Activated CD4-positive, alpha-beta T cell treated with anti-CD3 and anti-CD28 coated beads, Interleukin-2, amount 50 U/mL, for 1 hour (primary cell): Measurements from ENCODE around the gene APBA2.

Experiments
- DNase-seq: peaks from one replicate; pipeline ENCODE4 v3.0.0-alpha.2; 2020

Gene APBA2

GRCh38 chr15:29066310-29066709, 180.5 kb downstream of the APBA2 start:
- DNase-seq: no peak

- DNase-seq: no peak
These were observed 181.1 kb downstream of the APBA2 start for GRCh38 chr15:29066838-29067237.

DNA sequence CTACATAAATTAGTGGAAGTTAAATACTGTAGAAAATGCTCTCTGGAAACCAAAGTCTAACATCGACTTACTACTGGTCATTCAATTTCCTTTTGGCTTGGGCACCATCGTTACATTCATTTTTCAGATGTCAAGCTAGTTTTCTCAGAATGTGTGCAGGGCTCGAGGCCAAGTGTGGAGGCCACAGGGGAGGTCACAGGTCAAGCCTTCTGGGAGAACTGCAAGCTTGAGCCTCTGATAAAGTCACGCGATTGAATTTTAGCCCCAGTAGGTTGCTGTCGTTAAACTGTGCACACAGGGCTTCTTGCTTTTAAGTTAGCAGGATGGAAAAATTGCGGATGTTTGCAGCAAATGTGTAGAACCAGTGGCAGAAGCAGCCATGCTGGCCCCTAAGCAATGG, 182.2 kb downstream of the APBA2 start:
- no peak for DNase-seq

DNA sequence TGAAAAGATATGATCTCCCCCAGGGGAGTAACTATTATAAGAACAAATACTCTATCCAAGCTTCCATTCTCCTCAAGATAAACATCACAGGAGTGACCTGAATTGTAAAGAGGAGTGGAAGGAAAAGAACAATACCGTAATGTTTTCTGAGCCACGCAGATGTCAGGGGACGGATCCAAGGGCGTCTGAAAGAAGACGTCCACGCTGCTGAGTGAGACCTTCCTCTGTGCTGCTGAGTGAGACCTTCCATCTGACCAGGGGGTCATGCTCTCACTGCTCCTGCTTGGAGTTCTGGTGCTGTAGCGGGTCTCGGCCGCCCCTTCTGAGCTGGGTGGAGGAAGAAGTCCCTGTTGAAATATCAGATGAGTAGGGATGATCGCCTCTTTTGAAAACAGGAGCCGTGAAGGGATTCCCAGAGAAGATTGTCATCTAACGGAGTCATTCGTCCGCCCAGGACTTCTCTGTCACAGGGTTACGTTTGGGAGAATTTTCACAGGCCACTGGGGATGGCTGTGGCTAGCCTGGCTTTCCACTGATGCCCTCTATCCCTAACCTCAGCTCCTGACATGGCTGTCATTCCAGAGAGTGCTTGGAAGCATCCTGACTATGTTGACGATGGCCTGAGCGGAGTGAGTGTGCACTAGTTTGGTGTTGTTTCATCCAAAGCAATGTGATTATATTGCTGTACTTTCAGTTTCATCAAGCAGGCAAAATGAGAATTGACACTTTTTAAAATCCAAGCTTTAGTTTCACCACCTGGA, 184.9 kb downstream of the APBA2 start:
- no peak for DNase-seq

GRCh38 chr15:29071232-29071881, 185.6 kb downstream of the APBA2 start:
- no peak for DNase-seq

GRCh38 chr15:29071882-29072273, 186.1 kb downstream of the APBA2 start:
- DNase-seq: no peak

GRCh38 chr15:29072444-29072843, 186.7 kb downstream of the APBA2 start:
- DNase-seq: no peak

DNA sequence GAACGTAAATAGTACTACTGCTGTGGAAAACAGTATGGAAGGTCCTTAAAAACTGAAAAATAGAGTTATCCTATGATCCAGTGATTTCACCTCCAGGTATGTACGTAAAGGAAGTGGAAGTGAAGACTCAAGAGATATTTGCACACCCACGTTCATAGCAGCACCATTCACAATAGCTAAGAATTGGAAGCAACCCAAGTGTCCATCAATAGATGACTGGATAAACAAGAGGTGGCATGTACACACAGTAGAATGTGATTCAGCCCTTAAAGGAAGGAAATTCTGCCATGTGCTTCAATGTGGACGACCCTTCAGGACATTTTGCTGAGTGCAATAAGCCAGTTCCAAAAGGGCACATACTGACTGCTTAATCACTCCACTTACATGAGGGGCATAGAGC, 188.3 kb downstream of the APBA2 start:
- no peak for DNase-seq

DNA sequence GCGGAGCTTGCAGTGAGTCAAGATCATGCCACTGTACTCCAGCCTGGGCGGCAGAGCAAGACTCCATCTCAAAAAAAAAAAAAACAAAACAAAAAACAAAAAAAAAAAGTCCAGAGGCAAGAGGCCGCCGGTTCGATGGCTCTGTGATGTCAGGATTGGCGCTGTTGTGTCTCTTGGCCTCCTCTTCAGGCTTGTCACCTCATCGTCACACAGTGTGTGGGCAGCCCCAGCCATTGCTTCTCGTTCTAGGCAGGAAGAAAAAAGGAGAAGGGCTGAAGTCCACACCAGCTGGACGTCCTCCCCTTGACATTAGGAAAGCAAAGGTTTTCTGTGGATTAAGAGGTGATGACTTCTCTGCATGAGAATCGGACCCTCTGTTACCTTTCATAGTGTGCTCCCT, 192.8 kb downstream of the APBA2 start:
- no peak for DNase-seq

DNA sequence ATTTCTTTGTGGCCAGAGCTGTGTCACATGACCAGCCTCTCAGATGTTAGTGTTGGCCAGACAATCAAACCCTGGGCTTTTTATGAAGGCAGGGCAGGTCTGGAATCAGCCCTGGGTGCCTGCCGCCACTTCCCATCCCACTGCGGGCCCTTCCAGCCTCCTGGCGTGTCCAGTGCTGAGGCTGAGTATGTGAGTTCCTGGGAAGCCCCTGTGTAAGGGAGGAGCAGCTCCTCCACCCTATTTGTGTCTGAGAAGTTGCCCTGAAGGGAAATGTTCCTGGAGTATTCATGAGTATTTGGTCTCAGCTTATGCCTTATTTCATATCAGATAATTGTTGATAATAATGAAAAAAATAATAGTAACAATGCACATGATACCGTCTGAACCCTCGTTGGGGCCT, 193.7 kb downstream of the APBA2 start:
- no peak for DNase-seq

- DNase-seq: no peak
These were observed 196.0 kb downstream of the APBA2 start for GRCh38 chr15:29081781-29082180.

DNA sequence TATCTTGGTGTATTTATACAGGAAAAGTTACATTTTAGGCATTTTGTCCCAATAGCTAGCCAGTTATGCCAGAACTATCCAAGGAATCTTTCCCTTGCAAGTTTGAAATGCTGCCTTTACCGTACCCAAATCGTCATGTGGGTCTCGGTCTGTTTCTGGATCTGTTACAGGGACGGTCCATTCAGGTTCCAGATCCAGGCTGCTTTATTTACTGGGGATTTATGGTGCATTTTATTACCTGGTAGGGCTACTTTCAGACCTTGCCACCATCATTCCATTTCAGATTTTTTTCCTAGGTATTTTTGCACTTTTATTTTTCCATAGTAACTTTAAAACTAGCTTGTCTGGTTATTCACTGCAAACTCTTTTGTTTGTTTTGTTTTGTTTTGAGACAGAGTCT, 197.4 kb downstream of the APBA2 start:
- no peak for DNase-seq

GRCh38 chr15:29083858-29084257, 198.1 kb downstream of the APBA2 start:
- no peak for DNase-seq

GRCh38 chr15:29086001-29086400, 200.2 kb downstream of the APBA2 start:
- DNase-seq: no peak

DNA sequence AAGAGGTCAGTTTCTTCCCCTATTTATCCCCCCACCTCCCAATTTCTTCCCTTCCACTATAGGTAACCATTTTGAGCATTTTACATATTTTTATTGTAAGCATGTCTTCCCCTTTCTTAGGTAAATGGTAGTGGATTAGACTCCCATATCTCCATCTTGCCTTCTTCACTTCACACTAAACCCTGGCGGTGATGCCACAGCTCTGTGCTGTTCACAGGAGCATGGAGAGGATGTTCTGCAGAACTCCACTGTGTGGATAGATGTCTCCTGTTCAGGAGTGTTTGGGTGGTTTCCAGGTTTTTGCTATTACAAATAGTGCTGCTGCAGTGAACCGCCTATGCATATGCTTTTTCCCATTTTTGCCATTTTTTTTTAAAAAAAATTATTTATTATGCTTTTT, 201.1 kb downstream of the APBA2 start:
- DNase-seq: no peak

DNA sequence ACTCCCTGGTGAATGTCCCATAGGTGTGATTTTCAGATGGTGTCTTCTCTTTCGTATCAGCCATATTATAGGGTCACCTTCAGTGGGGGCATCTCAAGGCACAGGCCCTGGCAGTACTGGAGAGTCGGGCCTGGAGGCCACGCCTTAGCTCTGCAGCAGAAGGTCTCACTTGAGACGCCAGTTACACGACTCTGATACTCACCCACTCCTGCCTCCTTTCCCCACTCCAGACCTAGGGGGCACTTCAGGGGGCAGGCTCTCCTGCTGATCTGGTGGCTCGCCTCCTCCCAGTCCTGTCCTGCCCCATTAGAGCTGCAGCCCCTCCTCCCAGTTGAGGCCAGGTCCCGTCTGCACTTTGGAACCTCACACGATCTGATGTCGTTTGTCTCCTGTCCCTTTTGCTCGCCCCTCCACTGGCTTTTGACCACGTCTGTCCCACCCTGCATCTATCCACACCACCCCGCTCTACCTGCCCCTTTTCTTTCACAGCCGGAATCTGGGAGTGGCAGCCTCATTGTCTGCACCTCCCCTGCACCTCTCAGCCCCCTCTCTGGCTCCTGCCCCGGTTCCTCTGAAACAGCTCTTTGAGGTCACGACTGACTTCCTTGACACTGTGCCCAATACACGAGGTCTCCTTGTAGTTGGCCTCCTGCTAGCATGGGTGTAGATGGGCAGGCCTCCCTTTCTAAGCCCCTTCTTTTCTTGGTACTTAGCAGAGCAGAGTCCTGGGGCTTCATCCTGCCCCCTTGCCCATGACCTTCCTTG, 201.9 kb downstream of the APBA2 start:
- DNase-seq: no peak

DNA sequence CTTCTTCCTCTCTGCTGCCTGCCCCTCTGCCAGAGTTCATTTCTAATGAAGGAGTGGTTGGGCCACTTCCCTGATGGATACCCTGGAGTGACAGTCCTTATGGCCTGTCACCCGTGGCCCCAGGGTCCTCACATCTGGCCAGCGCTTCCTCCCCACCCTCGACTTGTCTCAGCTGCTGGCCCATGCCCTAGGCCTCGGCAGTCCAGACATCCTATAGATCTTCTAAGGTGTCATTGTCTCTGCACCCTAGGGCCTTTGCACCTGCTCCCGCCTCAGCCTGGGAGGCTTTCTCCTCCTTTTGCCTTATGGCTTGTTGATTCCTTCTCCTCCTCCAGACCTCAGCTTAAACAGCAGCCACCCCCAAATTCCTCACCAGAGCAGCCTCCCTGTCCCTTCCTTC, 202.9 kb downstream of the APBA2 start:
- DNase-seq: no peak

- no peak for DNase-seq
These were observed 204.2 kb downstream of the APBA2 start for GRCh38 chr15:29089731-29090616.

GRCh38 chr15:29090617-29091466, 205.1 kb downstream of the APBA2 start:
- peak; percentile 50 for DNase-seq

DNA sequence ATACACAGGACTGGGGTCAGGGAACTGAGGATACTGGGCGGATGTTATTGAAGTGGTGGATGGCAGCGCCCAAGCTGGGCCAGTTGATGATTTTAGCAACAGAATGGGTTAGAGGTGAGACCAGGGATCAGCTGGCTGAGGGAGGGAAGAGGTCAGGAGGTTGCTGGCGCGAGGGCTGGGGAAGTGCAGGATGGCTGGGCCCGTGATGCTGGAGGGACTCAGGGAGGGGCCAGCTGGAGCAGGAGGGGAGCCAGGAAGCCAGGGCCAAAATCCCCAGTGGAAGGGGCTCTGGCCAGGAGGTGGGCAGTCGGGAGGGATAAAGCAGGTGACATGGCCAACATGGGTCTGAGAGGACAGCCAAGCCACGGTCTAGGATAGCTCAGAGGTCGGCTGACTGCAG, 205.9 kb downstream of the APBA2 start:
- no peak for DNase-seq

GRCh38 chr15:29092376-29093064, 206.7 kb downstream of the APBA2 start:
- no peak for DNase-seq
